Measurements from ENCODE around the gene ANGPTL2.

GRCh38 chr9:127066851-127067136 lies 55.6 kb downstream of the ANGPTL2 start:
- no peak for TF ChIP-seq CTCF (IDR thresholded peaks at IDR 0.05 in 4 of 5, conservative IDR thresholded peaks at IDR 0.05 in 1 of 5)
- TF ChIP-seq POLR2A (IDR thresholded peaks at IDR 0.05) = no peak

Measured in gastrocnemius medialis (tissue), 4 donors.